Thyroid gland (tissue), 4 donors: ENCODE data around the gene KCNJ14.

Experiments used
- POLR2A ChIP-seq, 2 donors: fragments of 450-650 bp; IDR thresholded peaks; one replicate each; pipeline ENCODE4 v1.6.1; 2017; ENCODE audit warnings: antibody characterized with exemption in 2 of 2, mild to moderate bottlenecking in 2 of 2, moderate library complexity in 1 of 2
- TF ChIP-seq, protein P1 (sequence below), 6 experiments: fragments of 200-600 bp in 3 of 6; fragments of 450-650 bp in 3 of 6; sonication (generic) in 3 of 6; IDR thresholded peaks; one replicate each; pipeline ENCODE4 v1.5.1; 2016 to 2019; ENCODE audit warnings: antibody characterized with exemption in 6 of 6, mild to moderate bottlenecking in 2 of 6, inconsistent platforms in 1 of 6, moderate library complexity in 1 of 6

GRCh38 chr19:48499316-48500090 lies 44.1 kb downstream of the KCNJ14 start:
- TF ChIP-seq, protein P1, sequence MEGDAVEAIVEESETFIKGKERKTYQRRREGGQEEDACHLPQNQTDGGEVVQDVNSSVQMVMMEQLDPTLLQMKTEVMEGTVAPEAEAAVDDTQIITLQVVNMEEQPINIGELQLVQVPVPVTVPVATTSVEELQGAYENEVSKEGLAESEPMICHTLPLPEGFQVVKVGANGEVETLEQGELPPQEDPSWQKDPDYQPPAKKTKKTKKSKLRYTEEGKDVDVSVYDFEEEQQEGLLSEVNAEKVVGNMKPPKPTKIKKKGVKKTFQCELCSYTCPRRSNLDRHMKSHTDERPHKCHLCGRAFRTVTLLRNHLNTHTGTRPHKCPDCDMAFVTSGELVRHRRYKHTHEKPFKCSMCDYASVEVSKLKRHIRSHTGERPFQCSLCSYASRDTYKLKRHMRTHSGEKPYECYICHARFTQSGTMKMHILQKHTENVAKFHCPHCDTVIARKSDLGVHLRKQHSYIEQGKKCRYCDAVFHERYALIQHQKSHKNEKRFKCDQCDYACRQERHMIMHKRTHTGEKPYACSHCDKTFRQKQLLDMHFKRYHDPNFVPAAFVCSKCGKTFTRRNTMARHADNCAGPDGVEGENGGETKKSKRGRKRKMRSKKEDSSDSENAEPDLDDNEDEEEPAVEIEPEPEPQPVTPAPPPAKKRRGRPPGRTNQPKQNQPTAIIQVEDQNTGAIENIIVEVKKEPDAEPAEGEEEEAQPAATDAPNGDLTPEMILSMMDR (IDR thresholded peaks at IDR 0.05): no peak
- TF ChIP-seq POLR2A (IDR thresholded peaks at IDR 0.05): no peak
